Kidney glomerular epithelial cell (primary cell): ENCODE data around the gene YPEL1.
"Not testable (repeated sequence)": the region's sequence is repeated elsewhere in the genome, so short reads cannot be mapped to it uniquely, and the experiment has no call there.

Experiments used
- DNase-seq: peaks from one replicate; lab custom pipeline; 2025; lab: John Stamatoyannopoulos, UW

The YPEL1 gene

GRCh38 chr22:21753374-21754111 is 17.9 kb upstream of the YPEL1 start:
- no peak for DNase-seq

GRCh38 chr22:21752276-21752675 is 16.7 kb upstream of the YPEL1 start:
- no peak for DNase-seq

- no peak for DNase-seq
These were observed 10.4 kb upstream of the YPEL1 start for GRCh38 chr22:21745948-21746347.

GRCh38 chr22:21744917-21745316 is 9.3 kb upstream of the YPEL1 start:
- DNase-seq: not testable (repeated sequence)

GRCh38 chr22:21741790-21742189 is 6.2 kb upstream of the YPEL1 start:
- DNase-seq: no peak

- no peak for DNase-seq
These were observed 5.5 kb upstream of the YPEL1 start for GRCh38 chr22:21741059-21741458.

GRCh38 chr22:21739828-21740377 is 4.3 kb upstream of the YPEL1 start:
- no peak for DNase-seq

GRCh38 chr22:21738966-21739365 is 3.4 kb upstream of the YPEL1 start:
- no peak for DNase-seq

GRCh38 chr22:21738081-21738480 is 2.5 kb upstream of the YPEL1 start:
- no peak for DNase-seq

- no peak for DNase-seq
These were observed 1.4 kb upstream of the YPEL1 start for GRCh38 chr22:21736948-21737347.

GRCh38 chr22:21736084-21736642 is 569 bp upstream of the YPEL1 start:
- DNase-seq: no peak

GRCh38 chr22:21734540-21735199 is 924 bp downstream of the YPEL1 start:
- no peak for DNase-seq

- DNase-seq: no peak
These were observed 4.1 kb downstream of the YPEL1 start for GRCh38 chr22:21731503-21731902.

- DNase-seq: no peak
These were observed 4.9 kb downstream of the YPEL1 start for GRCh38 chr22:21730535-21731308.

GRCh38 chr22:21729184-21729583 is 6.4 kb downstream of the YPEL1 start:
- DNase-seq: not testable (repeated sequence)

- no peak for DNase-seq
These were observed 7.3 kb downstream of the YPEL1 start for GRCh38 chr22:21728270-21728669.

- DNase-seq: no peak
These were observed 7.8 kb downstream of the YPEL1 start for GRCh38 chr22:21727768-21728167.

GRCh38 chr22:21727159-21727558 is 8.4 kb downstream of the YPEL1 start:
- no peak for DNase-seq

GRCh38 chr22:21726650-21727049 is 8.9 kb downstream of the YPEL1 start:
- DNase-seq: no peak

- no peak for DNase-seq
These were observed 9.5 kb downstream of the YPEL1 start for GRCh38 chr22:21725956-21726649.

GRCh38 chr22:21724496-21724895 is 11.1 kb downstream of the YPEL1 start:
- DNase-seq: not testable (repeated sequence)
